Mucosa of stomach (tissue), 1 donor: ENCODE data around the gene FFAR3.

Experiments
- H3K27me3 ChIP-seq: one replicate; pipeline ENCODE4 v1.7.0; 2013; ENCODE audit warnings: mild to moderate bottlenecking, low read length; ENCODE audit not compliant: control insufficient read depth, insufficient read depth
- H3K36me3 ChIP-seq: one replicate; pipeline ENCODE4 v1.7.0; 2013; ENCODE audit warnings: low read length; ENCODE audit not compliant: control insufficient read depth, insufficient read depth
- H3K4me1 ChIP-seq: one replicate; pipeline ENCODE4 v1.7.0; 2013; ENCODE audit warnings: mild to moderate bottlenecking, low read length; ENCODE audit not compliant: control insufficient read depth, insufficient read depth
- H3K4me3 ChIP-seq: one replicate; pipeline ENCODE4 v1.7.0; 2013; ENCODE audit warnings: low read length
- H3K9ac ChIP-seq: one replicate; pipeline ENCODE4 v1.7.0; 2013; ENCODE audit warnings: mild to moderate bottlenecking, low read length, moderate library complexity
- H3K9me3 ChIP-seq: one replicate; pipeline ENCODE4 v1.7.0; 2013; ENCODE audit warnings: mild to moderate bottlenecking, low read length, moderate library complexity; ENCODE audit not compliant: control insufficient read depth
- donor health status: Pancreatic carcinoma.

Gene FFAR3

GRCh38 chr19:35357867-35358573 is at the start of gene FFAR3:
Gene FFAR3, plus strand, starts transcription at chr19:35358460. Its CDS starts 431 bp downstream, at chr19:35358891.
- Histone ChIP-seq H3K9ac (no peak within 1 kb of the TSS), H3K36me3 (no peaks in the 10 kb centered on the region), H3K9me3 (no peaks in the 10 kb centered on the region), H3K27me3 (no peaks in the 10 kb centered on the region), H3K4me1 (peaks cover 12% of the 10 kb centered on the region), H3K4me3 (no peak within 1 kb of the TSS)

- H3K4me3 ChIP-seq, result no peak overlapping the region
- no peaks in the 10 kb centered on the region for H3K4me1 ChIP-seq
- H3K9ac ChIP-seq, result no peak overlapping the region
- H3K9me3 ChIP-seq, result no peaks in the 10 kb centered on the region
- no peaks in the 10 kb centered on the region for H3K36me3 ChIP-seq
- H3K27me3 ChIP-seq, result peaks cover 6% of the 10 kb centered on the region
These were observed 49.4 kb upstream of the FFAR3 start for GRCh38 chr19:35308910-35309309.

GRCh38 chr19:35309481-35310279 is 48.6 kb upstream of the FFAR3 start:
- Histone ChIP-seq H3K4me3 (no peak overlapping the region), H3K9ac (no peak overlapping the region), H3K4me1 (no peaks in the 10 kb centered on the region)

GRCh38 chr19:35310331-35310730 is 47.9 kb upstream of the FFAR3 start:
- no peaks in the 10 kb centered on the region for H3K36me3 ChIP-seq
- H3K27me3 ChIP-seq, result peaks cover 4% of the 10 kb centered on the region
- no peaks in the 10 kb centered on the region for H3K4me1 ChIP-seq
- no peak overlapping the region for H3K9ac ChIP-seq
- no peak overlapping the region for H3K4me3 ChIP-seq
- no peaks in the 10 kb centered on the region for H3K9me3 ChIP-seq

More at GRCh38 chr19:35309481-35310279, 48.6 kb upstream of the FFAR3 start:
- Histone ChIP-seq H3K27me3 (peaks cover 4% of the 10 kb centered on the region), H3K9me3 (no peaks in the 10 kb centered on the region), H3K36me3 (no peaks in the 10 kb centered on the region)

- Histone ChIP-seq H3K4me1 (no peaks in the 10 kb centered on the region), H3K4me3 (no peak overlapping the region), H3K9ac (no peak overlapping the region), H3K9me3 (no peaks in the 10 kb centered on the region), H3K36me3 (no peaks in the 10 kb centered on the region), H3K27me3 (peaks cover 4% of the 10 kb centered on the region)
These were observed 47.3 kb upstream of the FFAR3 start for GRCh38 chr19:35310811-35311465.

GRCh38 chr19:35311901-35312665 is 46.2 kb upstream of the FFAR3 start:
- Histone ChIP-seq H3K27me3 (peaks cover 4% of the 10 kb centered on the region), H3K9ac (no peak overlapping the region), H3K4me1 (no peaks in the 10 kb centered on the region), H3K36me3 (no peaks in the 10 kb centered on the region), H3K9me3 (no peaks in the 10 kb centered on the region), H3K4me3 (no peak overlapping the region)

- Histone ChIP-seq H3K36me3 (no peaks in the 10 kb centered on the region), H3K9me3 (no peaks in the 10 kb centered on the region), H3K4me1 (peaks cover under 1% of the 10 kb centered on the region), H3K27me3 (peaks cover 4% of the 10 kb centered on the region), H3K4me3 (no peak overlapping the region), H3K9ac (no peak overlapping the region)
These were observed 44.7 kb upstream of the FFAR3 start for GRCh38 chr19:35313587-35313986.

- H3K9ac ChIP-seq, result no peak overlapping the region
- H3K4me1 ChIP-seq, result peaks cover 5% of the 10 kb centered on the region
- H3K36me3 ChIP-seq, result no peaks in the 10 kb centered on the region
- peaks cover 4% of the 10 kb centered on the region for H3K27me3 ChIP-seq
- H3K9me3 ChIP-seq, result no peaks in the 10 kb centered on the region
- no peak overlapping the region for H3K4me3 ChIP-seq
These were observed 44.2 kb upstream of the FFAR3 start for GRCh38 chr19:35314031-35314430.

- no peak overlapping the region for H3K4me3 ChIP-seq
- H3K36me3 ChIP-seq, result no peaks in the 10 kb centered on the region
- no peaks in the 10 kb centered on the region for H3K9me3 ChIP-seq
- no peak overlapping the region for H3K9ac ChIP-seq
- H3K27me3 ChIP-seq, result peaks cover 4% of the 10 kb centered on the region
- peaks cover 7% of the 10 kb centered on the region for H3K4me1 ChIP-seq
These were observed 43.3 kb upstream of the FFAR3 start for GRCh38 chr19:35314858-35315470.

GRCh38 chr19:35315883-35316282 is 42.4 kb upstream of the FFAR3 start:
- Histone ChIP-seq H3K9me3 (no peaks in the 10 kb centered on the region), H3K9ac (no peak overlapping the region), H3K4me3 (no peak overlapping the region), H3K36me3 (no peaks in the 10 kb centered on the region), H3K27me3 (peaks cover 4% of the 10 kb centered on the region), H3K4me1 (peaks cover 7% of the 10 kb centered on the region)

- H3K4me3 ChIP-seq, result no peak overlapping the region
- H3K9ac ChIP-seq, result no peak overlapping the region
- no peaks in the 10 kb centered on the region for H3K9me3 ChIP-seq
- peaks cover 4% of the 10 kb centered on the region for H3K27me3 ChIP-seq
- peaks cover 7% of the 10 kb centered on the region for H3K4me1 ChIP-seq
- H3K36me3 ChIP-seq, result no peaks in the 10 kb centered on the region
These were observed 41.7 kb upstream of the FFAR3 start for GRCh38 chr19:35316560-35316959.
